GM12801 (cell line): ENCODE results near the gene TRDMT1.

Source experiments
- CTCF ChIP-seq: IDR thresholded peaks from one replicate; pipeline ENCODE4 v1.5.1; 2011; ENCODE audit warnings: control low read depth; ENCODE audit not compliant: insufficient read length; ENCODE audit errors: extremely low read depth

Gene TRDMT1

GRCh38 chr10:17106991-17107390 is 94.5 kb downstream of the TRDMT1 start:
- no peak for TF ChIP-seq CTCF

GRCh38 chr10:17101910-17102266 is 99.6 kb downstream of the TRDMT1 start:
- TF ChIP-seq CTCF: no peak

- no peak for TF ChIP-seq CTCF
These were observed 100.1 kb downstream of the TRDMT1 start for GRCh38 chr10:17101257-17101909.

GRCh38 chr10:17100586-17100985 is 100.9 kb downstream of the TRDMT1 start:
- no peak for TF ChIP-seq CTCF

GRCh38 chr10:17098012-17098411 is 103.5 kb downstream of the TRDMT1 start:
- TF ChIP-seq CTCF: no peak
